Neural progenitor cell (in vitro differentiated cells): ENCODE results near the gene UBE2D3.

ENCODE experiments used
- EZH2 ChIP-seq: fragments of 200-600 bp; sonication (generic); IDR thresholded peaks from 2 replicates; pipeline ENCODE4 v1.6.1; 2017; ENCODE audit warnings: antibody characterized with exemption, mild to moderate bottlenecking, moderate library complexity
- EZH2phosphoT487 ChIP-seq: fragments of 200-600 bp; sonication (generic); IDR thresholded peaks from 2 replicates; pipeline ENCODE4 v1.6.1; 2017; ENCODE audit warnings: antibody characterized with exemption
- TF ChIP-seq, protein P1 (sequence below): fragments of 200-600 bp; sonication (generic); IDR thresholded peaks from 2 replicates; pipeline ENCODE4 v1.5.1; 2017; ENCODE audit warnings: antibody characterized with exemption, mild to moderate bottlenecking

DNA sequence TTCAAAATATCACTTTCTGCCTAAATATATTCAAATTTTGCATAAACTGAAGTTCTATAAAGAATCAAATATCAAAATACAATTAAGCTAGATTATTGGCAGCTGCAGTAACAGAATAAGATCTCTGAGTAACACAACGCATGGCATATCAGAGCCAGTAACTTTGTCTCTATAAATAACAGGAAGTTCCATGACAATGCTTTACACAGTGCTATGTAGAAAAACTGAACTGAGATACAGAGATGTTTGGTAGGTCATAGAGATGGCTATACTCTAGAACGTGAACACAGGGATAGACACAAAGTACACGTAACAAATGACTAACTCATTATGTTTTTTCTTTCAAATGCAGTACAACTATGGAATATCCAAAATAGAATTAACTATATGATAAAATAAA is 18.2 kb downstream of the UBE2D3 start:
- TF ChIP-seq, protein P1, sequence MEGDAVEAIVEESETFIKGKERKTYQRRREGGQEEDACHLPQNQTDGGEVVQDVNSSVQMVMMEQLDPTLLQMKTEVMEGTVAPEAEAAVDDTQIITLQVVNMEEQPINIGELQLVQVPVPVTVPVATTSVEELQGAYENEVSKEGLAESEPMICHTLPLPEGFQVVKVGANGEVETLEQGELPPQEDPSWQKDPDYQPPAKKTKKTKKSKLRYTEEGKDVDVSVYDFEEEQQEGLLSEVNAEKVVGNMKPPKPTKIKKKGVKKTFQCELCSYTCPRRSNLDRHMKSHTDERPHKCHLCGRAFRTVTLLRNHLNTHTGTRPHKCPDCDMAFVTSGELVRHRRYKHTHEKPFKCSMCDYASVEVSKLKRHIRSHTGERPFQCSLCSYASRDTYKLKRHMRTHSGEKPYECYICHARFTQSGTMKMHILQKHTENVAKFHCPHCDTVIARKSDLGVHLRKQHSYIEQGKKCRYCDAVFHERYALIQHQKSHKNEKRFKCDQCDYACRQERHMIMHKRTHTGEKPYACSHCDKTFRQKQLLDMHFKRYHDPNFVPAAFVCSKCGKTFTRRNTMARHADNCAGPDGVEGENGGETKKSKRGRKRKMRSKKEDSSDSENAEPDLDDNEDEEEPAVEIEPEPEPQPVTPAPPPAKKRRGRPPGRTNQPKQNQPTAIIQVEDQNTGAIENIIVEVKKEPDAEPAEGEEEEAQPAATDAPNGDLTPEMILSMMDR, result no peak
- no peak for TF ChIP-seq EZH2
- no peak for TF ChIP-seq EZH2phosphoT487
